ENCODE measurements around the gene CBFB. TPM values are rescaled to one million over a fixed set of nuclear protein-coding genes. Genes with fewer than 3 reads are reported as not detected.

Gene CBFB
- total and polyA plus RNA-seq, 9 of the 15 experiments (the other 6 are each of a cell fraction or from before 2014, with no cell fraction given): 22.0 to 112 (median 66.5) TPM

GRCh38 chr16:67013823-67014633, 14.9 kb upstream of the CBFB start (continued):
- TF ChIP-seq ZNF512 (tag; IDR thresholded peaks at IDR 0.05) (no peak), HNRNPLL (IDR thresholded peaks at IDR 0.05; ENCODE audit: low read depth, low read length, poor library complexity, severe bottlenecking) (peak; percentile 13), ERF (CRISPR knock-in tag; IDR thresholded peaks at IDR 0.05) (no peak), ZEB2 (IDR thresholded peaks at IDR 0.05) (no peak), ZNF395 (CRISPR knock-in tag; IDR thresholded peaks at IDR 0.05) (no peak), EGR1 (conservative IDR thresholded peaks at IDR 0.05) (peak; percentile 82), SRSF9 (IDR thresholded peaks at IDR 0.05; ENCODE audit: borderline replicate concordance, low read depth, low read length) (no peak), ZNF551 (CRISPR knock-in tag; IDR thresholded peaks at IDR 0.05) (no peak), TCFL5 (CRISPR knock-in tag; conservative IDR thresholded peaks at IDR 0.05) (no peak), ZNF316 (IDR thresholded peaks at IDR 0.05) (no peak), CBFA2T3 (IDR thresholded peaks at IDR 0.05) (no peak), MXI1 (IDR thresholded peaks at IDR 0.05; ENCODE audit: low read depth, low read length) (no peak), MLLT1 (IDR thresholded peaks at IDR 0.05) (no peak), CREB1 (IDR thresholded peaks at IDR 0.05) (no peak), CREB1 (CRISPR knock-in tag; IDR thresholded peaks at IDR 0.05) (no peak), ZBTB12 (CRISPR knock-in tag; IDR thresholded peaks at IDR 0.05) (no peak), ZNF830 (CRISPR knock-in tag; IDR thresholded peaks at IDR 0.05) (no peak), ZNF449 (CRISPR knock-in tag; IDR thresholded peaks at IDR 0.05) (no peak)
